ENCODE data around the gene DCLK2.

DCLK2 gene

DNA sequence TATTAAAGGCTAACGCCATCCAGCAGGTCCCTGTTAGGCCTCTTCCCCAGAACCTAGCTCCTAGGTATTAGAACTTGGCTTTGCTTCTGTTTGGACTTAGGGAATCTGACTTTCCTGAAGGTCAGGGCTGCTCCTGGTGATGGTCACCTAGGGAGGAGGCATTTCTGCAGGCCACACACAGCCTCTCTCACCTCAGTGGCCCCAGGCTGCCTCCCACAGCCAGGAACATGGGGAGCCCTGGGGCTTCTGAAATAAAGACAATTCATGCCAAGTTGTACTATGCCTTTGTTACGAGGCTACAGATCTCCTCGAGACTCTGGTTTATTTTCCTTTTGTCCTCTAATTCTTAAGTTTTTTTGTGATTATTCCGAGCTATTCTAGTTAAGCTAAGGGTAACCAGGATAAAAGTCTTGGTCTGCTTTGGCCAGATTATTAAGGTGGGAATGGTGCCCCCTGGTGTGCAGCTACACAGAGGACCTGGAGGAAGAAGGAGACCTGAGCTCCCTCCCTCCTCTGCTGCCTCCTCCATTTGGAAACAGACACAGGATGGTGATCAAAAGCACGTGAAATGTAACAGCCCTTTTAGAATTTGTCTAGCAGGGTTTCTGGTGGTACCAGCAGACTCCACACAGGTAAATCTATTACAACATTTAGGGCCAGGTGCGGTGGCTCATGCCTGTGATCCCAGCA is 131.0 kb downstream of the DCLK2 start:
- DNase-seq (ENCODE audit: low read depth), result peak; percentile 49

GRCh38 chr4:150211016-150211415 is 132.8 kb downstream of the DCLK2 start:
- no peak for DNase-seq (ENCODE audit: low read depth)

- DNase-seq (ENCODE audit: low read depth), result peak; percentile 22
Observed at GRCh38 chr4:150211799-150212445, 133.7 kb downstream of the DCLK2 start.

DNA sequence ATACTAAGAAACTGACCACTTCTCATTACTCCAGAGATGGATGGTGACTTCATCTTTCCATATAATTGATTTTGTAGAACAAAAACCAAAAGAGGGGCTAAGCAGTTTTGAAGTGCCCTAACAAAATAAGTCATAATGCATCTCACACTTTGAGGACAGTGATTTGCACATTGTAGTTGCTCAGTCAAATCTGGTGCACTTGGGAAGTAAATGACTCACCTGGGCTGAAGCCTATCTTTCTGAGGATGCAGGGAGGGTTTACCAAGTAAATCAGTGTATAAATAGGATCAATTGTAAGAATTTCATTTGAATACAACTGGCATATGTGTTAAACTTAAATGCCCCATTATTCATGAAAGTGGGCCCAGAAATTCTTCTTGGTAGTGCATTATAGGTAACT is 134.2 kb downstream of the DCLK2 start:
- no peak for DNase-seq (ENCODE audit: low read depth)

DNA sequence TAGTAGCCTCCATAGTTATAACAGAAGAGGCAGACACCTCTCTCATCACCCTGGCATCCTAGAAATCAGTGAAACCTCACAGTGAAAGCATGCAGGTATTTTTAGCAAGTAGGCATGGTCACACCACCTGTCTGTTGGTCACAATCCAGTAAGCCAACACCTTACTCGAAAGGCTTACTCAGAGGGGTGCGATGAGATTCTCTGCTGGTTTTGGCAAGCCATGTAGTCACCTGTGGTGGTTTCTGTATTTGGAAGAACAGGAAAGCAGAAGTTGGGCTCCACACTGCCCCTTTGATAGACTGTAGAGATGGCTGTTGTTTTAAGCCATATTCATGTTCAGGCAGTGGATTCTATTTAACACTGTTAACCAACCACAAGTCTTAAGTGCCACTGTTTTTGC is 134.7 kb downstream of the DCLK2 start:
- no peak for DNase-seq (ENCODE audit: low read depth)

DNA sequence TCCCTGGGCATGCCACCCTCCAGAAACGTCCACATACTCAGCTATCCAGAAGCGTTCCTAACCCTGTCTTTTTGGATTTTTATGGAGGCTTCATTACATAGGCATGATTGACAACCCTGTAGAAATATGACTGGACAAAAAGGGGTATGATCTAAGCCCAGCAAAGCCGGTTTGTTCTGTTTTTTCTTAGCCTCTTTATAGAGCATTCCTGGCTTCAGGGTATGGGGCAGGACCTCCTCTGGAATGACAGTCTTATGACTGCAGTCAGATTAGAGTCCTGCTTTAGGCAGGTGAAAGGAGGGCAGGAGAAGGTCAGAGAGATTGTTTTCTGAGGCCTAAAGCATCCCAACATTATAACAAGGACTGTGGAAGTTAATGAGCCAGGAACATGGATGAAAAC is 137.4 kb downstream of the DCLK2 start:
- DNase-seq (ENCODE audit: low read depth), result no peak

- DNase-seq (ENCODE audit: low read depth), result no peak
Observed at GRCh38 chr4:150216726-150217125, 138.5 kb downstream of the DCLK2 start.

DNA sequence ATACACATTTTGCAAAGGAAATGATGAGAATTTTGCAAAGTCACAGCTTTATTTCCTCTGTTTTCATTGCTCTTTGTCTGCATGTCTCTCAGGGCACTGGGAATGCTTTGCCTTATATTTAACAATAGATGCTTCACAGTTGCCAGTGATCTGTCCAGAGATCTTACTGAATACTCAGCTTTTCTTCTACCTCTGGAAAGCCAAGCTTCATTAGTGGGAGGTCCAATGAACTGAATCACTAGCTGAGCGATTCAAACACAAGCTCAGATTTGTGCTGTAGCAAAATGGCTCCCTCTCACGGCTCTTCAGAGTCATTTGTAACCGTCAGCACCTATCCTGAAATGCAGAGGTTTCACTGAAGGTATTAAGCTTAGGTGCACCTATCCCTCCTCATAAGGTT is 138.9 kb downstream of the DCLK2 start:
- DNase-seq (ENCODE audit: low read depth), result peak; percentile 75

DNA sequence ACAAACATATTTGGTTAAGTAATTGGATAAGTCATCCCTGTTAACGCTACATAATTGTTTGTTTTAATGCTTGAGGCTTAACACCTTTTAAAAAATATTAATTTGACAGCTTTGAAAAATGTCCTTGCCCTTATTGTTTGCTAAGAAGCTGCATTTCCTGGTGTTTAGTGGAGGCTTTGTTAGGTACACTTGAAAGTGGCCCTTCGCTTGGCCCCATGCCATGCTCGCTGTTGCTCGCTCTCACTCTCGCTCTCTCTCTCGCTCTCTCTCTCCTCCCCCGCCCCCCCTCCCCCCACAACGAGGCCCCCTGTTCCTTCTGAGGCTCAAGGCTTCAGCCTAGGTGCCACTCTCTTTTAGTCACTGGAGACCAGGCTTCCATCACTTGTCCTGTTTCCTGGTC is 139.6 kb downstream of the DCLK2 start:
- no peak for DNase-seq (ENCODE audit: low read depth)

DNA sequence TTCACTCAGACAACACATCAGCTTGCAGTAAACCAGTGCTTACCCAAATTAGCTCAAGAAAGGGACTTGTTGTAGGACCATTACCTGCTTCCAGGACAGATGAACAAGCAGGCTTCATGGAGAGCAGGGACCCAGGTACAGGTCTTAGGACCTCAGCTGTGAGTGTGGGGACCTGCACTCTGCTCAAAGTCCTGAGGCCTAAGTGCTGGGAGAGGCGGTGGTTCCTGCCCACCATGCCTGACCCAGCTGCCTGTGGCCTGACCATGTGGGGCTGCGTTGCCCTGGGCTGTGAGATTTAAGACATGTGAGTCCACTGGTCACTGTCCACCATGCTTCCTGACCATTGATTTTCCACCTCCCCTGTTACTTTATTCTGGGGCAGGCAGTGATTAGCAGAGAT is 140.2 kb downstream of the DCLK2 start:
- DNase-seq (ENCODE audit: low read depth), result no peak

DNA sequence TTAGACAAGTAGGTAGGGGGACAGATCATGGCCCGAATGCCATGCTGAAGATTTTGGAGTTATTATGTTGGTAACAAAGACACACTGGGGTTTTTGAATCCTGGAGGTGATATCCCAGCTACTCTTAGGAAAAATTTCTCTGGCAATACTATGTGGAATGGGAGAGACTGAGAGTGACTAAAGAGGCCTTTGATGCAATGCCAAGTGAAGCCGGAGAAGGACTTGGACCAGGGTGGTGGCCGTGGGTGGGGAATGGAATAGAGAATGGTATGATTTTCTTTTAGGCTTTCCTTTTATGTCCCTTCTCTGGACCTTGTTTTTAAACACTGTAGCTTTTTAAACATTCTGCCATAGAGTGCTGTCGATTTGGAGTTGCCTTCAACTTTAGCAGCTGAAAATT is 141.6 kb downstream of the DCLK2 start:
- DNase-seq (ENCODE audit: low read depth), result no peak

GRCh38 chr4:150224896-150225591 is 146.8 kb downstream of the DCLK2 start:
- peak; percentile 74 for DNase-seq (ENCODE audit: low read depth)

GRCh38 chr4:150229520-150229919 is 151.3 kb downstream of the DCLK2 start:
- peak; percentile 53 for DNase-seq (ENCODE audit: low read depth)

GRCh38 chr4:150230561-150230960 is 152.3 kb downstream of the DCLK2 start:
- no peak for DNase-seq (ENCODE audit: low read depth)

DNA sequence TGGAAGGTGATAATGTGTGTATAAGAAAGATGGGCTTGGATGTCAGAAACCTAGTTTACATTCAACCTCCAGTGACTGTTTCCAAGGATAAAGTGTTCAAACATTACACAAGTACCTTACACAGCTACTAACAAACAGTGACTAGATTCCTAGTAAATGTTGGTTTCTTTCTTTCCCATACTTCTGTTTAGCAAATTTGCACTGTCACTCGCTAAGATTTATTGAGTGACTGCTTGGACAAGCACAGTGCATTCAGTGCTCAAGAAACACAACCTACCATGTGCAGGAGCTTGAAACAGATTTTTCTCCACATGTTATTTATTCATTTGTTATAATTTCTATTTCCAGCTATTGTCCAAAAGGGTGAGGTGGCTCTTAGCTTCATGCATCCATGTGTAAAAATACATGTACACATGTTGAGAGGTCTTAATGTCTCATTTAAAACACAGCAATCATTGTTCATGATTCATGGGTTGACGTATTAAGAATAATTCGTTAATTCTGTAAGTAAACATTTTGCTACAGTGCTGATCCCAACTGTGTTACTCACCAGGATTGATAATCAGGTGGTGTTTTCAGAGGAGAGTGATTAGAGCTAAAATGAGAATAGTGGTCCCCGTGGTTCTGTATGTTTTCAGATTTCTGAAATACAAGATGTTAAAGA is 153.0 kb downstream of the DCLK2 start:
- no peak for DNase-seq (ENCODE audit: low read depth)

GRCh38 chr4:150232029-150232428 is 153.8 kb downstream of the DCLK2 start:
- DNase-seq (ENCODE audit: low read depth), result no peak

GRCh38 chr4:150234246-150234645 is 156.0 kb downstream of the DCLK2 start:
- DNase-seq (ENCODE audit: low read depth), result no peak

DNA sequence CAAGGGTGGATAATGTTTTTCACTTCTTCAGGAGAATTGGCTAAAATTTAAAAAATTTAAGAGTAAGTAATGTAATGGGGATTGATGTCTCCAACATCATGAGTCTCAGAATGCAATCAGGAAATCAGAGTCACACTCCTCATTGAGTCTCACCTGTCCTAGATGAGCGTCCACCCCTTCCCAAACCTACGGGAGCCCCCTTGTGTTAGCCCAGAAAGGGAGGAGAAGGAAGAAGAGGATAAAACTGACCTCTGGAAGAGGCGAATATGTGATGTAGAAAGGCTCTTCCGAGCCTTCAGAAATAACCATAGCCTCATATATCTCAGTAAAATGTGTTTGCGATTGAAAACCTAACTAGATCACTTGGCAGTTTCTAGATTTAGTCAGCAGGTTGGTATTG is 157.1 kb downstream of the DCLK2 start:
- no peak for DNase-seq (ENCODE audit: low read depth)

GRCh38 chr4:150235808-150236271 is 157.6 kb downstream of the DCLK2 start:
- no peak for DNase-seq (ENCODE audit: low read depth)

DNA sequence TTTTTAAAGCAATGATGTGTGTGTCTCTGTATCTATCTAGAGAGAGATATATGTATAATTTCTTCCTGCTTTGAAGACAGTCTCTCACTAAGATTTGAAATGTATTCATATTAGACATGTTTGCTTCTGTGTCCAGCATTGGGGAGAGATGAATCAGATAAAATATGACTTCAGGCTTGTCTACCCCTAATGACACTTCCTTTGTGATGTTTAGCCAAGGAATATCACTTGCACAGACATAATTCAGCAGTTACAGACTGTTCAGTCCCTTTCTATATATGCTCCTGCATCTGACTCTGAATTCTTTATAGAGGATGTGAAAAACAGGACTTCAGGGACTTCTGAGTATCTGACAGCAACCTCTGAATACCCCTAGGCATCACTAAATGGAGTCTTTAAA is 158.4 kb downstream of the DCLK2 start:
- DNase-seq (ENCODE audit: low read depth), result no peak

DNA sequence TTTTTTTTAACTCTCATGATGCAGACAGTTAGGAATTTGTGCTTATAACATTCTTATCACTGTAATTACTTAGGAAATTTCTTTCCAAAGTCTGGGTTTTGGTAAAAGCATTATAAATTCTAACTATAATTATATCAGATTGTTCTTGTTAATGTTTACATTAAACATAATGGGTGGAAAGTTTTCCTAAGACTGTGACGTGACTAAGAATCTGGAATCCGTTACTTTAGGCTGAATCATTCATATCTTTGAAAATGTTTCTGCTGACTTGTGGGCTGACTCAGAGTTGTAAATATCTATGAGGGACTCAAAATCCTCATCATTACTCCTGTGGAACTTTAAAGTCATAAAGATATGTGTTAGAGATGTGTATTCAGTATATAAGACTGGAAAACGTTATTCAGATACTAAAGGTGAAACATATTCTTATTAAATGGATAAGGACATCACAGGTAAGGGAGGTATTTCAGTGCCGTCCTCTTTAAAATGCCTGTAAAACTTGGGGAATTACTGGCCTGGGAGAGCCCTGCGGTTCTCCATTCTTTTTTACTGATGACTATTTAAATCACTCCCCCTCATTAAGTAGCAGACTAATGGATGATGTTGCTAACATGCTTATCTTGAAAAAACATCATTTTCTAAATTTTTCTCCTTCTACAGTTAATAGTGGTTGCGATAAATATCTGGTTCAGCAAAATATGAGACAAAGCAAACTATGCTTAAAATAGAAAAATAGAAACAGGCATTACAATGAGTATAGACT is 159.0 kb downstream of the DCLK2 start:
- peak; percentile 83 for DNase-seq (ENCODE audit: low read depth)

- DNase-seq (ENCODE audit: low read depth), result no peak
Observed at GRCh38 chr4:150238591-150238990, 160.3 kb downstream of the DCLK2 start.

Data from fibroblast of the conjunctiva (primary cell).